ENCODE measurements around the gene CCDC184.
"Not testable (repeated sequence)": the region's sequence is repeated elsewhere in the genome, so short reads cannot be mapped to it uniquely, and the experiment has no call there.

The CCDC184 gene

GRCh38 chr12:48183091-48183875 lies at the start of gene CCDC184:
Gene CCDC184 (plus strand): TSS chr12:48183644. CDS start chr12:48184123, 479 bp downstream.
- peak; percentile 80 for DNase-seq

GRCh38 chr12:48135027-48135426 lies 48.4 kb upstream of the CCDC184 start:
- no peak for DNase-seq

- DNase-seq = no peak
These were observed 40.4 kb upstream of the CCDC184 start for GRCh38 chr12:48142818-48143674.

- DNase-seq = no peak
These were observed 39.5 kb upstream of the CCDC184 start for GRCh38 chr12:48143898-48144297.

GRCh38 chr12:48145981-48146380 lies 37.5 kb upstream of the CCDC184 start:
- DNase-seq = no peak

- no peak for DNase-seq
These were observed 32.2 kb upstream of the CCDC184 start for GRCh38 chr12:48151103-48151771.

- DNase-seq = not testable (repeated sequence)
These were observed 27.7 kb upstream of the CCDC184 start for GRCh38 chr12:48155786-48156185.

- peak; percentile 50 for DNase-seq
These were observed 26.8 kb upstream of the CCDC184 start for GRCh38 chr12:48156652-48157017.

- peak; percentile 98 for DNase-seq
These were observed 26.2 kb upstream of the CCDC184 start, which contains the start of gene ASB8 for GRCh38 chr12:48157018-48157888. Gene ASB8 (minus strand): TSS chr12:48157515. CDS start chr12:48153496, 4,019 bp downstream.

GRCh38 chr12:48157889-48158370 lies 25.5 kb upstream of the CCDC184 start:
- DNase-seq = no peak

- DNase-seq = no peak
These were observed 23.4 kb upstream of the CCDC184 start for GRCh38 chr12:48160046-48160445.

- no peak for DNase-seq
These were observed 22.6 kb upstream of the CCDC184 start for GRCh38 chr12:48160807-48161206.

- no peak for DNase-seq
These were observed 20.2 kb upstream of the CCDC184 start for GRCh38 chr12:48163150-48163747.

GRCh38 chr12:48164451-48164850 lies 19.0 kb upstream of the CCDC184 start:
- no peak for DNase-seq

- DNase-seq = no peak
These were observed 18.1 kb upstream of the CCDC184 start for GRCh38 chr12:48165089-48165981.

- DNase-seq = no peak
These were observed 14.4 kb upstream of the CCDC184 start for GRCh38 chr12:48169011-48169410.

GRCh38 chr12:48175613-48176416 lies 7.6 kb upstream of the CCDC184 start:
- DNase-seq = no peak

GRCh38 chr12:48176417-48176751 lies 7.1 kb upstream of the CCDC184 start:
- DNase-seq = no peak

GRCh38 chr12:48177982-48178381 lies 5.5 kb upstream of the CCDC184 start:
- DNase-seq = no peak

- no peak for DNase-seq
These were observed 4.0 kb upstream of the CCDC184 start for GRCh38 chr12:48179466-48179865.

All from right forelimb (tissue), 1 donor.